Stimulated activated CD8-positive, alpha-beta memory T cell treated with anti-CD3 and anti-CD28 coated beads, Interleukin-12 subunit alpha, Interleukin-12 subunit beta, amount 100 ng/mL, for 1 hour (primary cell): Measurements from ENCODE around the gene ACP3.
"Not testable (repeated sequence)": the region's sequence is repeated elsewhere in the genome, so short reads cannot be mapped to it uniquely, and the experiment has no call there.

ENCODE experiments used
- DNase-seq: peaks from one replicate; pipeline ENCODE4 v3.0.0-alpha.2; 2020; ENCODE audit warnings: low read depth

ACP3 gene

DNA sequence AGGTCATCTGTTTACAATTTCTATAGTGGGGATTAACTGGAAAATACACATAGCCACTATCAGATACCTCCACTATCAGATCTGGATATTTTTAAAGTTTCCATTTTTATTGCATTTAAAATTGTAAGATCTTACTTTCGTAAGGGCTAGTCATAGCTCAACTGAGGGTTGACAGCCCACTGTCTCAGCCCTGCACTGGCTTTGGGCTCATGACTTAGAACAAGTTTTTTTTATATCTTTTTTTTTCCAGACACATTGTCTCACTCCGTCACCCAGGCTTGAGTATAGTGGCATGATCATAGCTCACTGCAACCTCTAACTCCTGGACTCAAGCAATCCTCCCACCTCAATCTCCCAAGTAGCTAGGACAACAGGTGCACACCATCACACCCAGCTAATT, 51.3 kb downstream of the ACP3 start:
- DNase-seq: no peak

- no peak for DNase-seq
Measured at GRCh38 chr3:132368962-132369361, 51.8 kb downstream of the ACP3 start.

GRCh38 chr3:132376945-132377354, 59.7 kb downstream of the ACP3 start:
- not testable (repeated sequence) for DNase-seq

- no peak for DNase-seq
Measured at GRCh38 chr3:132378048-132378762, 61.0 kb downstream of the ACP3 start.

DNA sequence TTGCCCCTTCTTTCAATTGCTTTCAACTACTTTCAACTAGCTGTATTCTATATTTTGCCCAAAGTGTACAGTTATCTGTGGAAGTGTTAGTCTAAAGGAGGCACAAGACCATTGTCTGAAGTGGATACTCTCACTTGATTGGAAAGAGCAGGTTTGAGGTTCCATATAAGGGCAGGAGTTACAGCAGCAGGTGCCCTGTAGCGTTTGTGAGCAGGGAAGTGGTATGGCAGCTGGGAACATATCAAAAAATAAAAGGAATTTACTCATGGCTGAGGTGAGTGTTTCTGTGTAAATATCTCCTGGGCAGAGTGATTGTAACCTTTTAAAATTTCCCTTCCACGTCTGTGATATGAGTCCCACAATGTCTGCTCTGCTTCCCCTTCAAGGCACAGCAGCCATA, 61.6 kb downstream of the ACP3 start:
- DNase-seq: no peak

DNA sequence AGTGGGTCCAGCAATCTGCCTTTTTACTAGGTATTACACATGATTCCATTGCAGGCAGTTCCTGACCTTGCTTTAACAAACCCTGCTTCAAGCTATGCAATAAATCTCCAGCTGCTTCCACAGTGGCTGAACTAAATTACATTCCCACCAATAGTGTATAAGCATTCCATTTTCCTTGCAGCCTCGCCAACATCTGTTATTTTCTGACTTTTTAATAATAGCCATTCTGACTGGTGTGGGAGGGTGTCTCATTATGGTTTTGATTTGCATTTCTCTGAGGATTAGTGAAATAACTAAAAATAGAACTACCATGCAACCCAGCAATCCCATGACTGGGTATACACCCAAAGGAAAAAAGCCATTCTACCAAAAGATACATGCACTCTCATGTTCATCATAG, 63.7 kb downstream of the ACP3 start:
- no peak for DNase-seq

DNA sequence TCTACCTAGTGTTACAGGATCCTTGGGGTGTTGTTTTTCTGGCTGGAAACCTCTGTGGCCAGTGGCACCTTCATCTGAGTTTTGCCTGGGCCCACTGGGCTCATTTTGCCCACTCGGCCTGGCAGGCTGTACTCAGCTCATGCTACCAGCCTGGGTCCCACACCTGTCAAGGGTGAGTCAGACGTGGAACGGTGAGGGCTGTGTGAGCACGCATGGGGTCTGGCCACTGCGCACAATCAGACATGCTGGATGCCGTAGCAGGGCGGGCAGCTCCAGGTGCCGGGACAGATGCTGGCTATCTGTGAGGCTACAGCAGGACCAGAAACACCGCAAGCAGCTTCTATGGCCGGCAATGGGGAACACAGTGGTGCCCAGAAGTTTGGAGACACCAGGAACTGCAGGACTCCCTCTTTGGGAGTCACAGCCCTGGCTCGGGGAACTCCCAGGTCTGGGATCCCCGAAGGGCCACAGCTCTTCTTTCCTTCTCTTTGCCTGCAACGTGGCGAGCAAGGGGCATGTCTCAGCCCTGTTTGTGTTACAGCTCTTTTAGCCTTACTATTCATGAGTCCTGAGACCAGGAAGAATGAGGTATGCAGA, 64.2 kb downstream of the ACP3 start:
- no peak for DNase-seq

GRCh38 chr3:132382267-132382666, 65.1 kb downstream of the ACP3 start:
- DNase-seq: no peak

DNA sequence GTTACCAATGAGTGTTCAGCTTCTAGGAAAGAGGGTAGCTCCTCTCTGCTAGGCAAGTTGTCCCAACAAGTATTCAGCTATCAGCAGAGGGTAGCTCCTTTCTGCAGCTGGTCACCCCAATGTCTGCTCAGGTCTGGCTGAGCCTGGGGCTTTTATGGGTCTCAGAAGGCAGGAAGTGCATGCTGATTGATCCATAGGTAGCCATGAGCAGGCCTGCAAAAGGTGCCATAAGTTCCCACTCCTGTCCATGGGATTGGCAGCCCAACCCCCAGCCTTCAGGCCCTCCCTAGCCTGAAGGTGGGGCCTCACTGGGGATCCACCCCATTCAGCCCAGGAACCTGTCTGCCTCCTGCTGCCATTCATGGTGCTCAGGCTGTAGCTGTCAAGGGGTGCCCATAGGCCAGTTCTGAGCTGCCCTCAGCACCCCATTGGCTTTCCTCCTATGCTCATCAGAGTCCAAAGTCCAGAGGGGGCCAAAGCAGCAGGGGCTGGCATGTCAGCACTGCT, 65.5 kb downstream of the ACP3 start:
- no peak for DNase-seq

- DNase-seq: no peak
Measured at GRCh38 chr3:132386259-132386658, 69.1 kb downstream of the ACP3 start.

GRCh38 chr3:132392675-132393074, 75.5 kb downstream of the ACP3 start:
- not testable (repeated sequence) for DNase-seq

DNA sequence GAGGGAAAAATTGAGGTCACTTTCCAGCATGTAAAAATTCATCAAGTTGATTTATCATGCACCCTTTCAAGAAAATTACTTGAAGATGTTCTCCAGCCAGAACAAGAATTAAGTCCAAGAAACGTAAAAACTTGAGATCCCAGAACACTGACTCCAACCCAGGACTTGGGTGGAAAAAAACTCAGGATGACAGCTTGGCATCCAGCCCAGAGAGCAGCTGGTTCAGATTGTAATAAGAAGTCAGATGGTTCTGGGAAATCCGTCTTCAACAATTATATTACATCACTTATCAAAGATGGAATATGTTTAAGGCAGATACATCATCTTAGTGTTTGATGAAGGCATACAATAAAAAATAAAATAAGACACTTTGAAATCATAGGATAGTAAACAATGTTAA, 77.1 kb downstream of the ACP3 start:
- no peak for DNase-seq

DNA sequence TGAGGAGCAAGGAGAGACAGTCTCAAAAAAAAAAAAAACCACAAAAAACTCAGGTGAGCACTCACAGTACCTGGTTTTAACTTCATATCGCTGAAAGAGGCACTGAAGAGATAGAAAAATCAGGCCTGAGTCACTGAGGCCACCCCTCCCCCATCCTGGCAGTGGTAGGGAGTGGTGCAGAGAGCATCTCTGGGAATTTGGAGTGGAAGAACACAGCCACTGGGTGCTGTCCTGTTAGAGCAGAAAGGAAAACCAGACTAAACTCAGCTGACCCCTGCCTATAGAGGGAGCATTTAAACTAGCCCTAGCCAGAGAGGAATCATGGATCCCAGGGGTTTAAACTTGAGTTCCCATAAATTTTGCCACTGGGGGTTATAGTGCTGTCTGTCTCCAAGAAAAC, 77.9 kb downstream of the ACP3 start:
- no peak for DNase-seq

DNA sequence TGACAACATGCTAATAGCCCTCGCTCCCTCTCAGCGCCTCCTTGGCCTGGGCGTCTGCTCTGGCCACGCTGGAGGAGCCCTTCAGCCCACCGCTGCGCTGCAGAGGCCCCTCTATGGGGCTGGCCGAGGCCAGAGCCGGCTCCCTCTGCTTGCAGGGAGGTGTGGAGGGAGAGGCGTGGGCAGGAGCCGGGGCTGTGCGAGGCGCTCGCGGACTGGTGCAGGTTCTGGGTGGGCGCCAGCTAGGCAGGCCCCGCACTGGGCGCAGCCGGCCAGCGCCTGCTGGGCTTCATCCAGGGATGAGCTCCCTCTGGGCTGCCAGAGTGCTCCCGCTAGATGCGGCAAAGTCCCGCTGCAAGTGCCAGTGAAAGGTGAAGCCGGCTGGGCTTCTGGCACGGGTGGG, 79.0 kb downstream of the ACP3 start:
- DNase-seq: no peak

- DNase-seq: not testable (repeated sequence)
Measured at GRCh38 chr3:132396776-132397175, 79.6 kb downstream of the ACP3 start.

DNA sequence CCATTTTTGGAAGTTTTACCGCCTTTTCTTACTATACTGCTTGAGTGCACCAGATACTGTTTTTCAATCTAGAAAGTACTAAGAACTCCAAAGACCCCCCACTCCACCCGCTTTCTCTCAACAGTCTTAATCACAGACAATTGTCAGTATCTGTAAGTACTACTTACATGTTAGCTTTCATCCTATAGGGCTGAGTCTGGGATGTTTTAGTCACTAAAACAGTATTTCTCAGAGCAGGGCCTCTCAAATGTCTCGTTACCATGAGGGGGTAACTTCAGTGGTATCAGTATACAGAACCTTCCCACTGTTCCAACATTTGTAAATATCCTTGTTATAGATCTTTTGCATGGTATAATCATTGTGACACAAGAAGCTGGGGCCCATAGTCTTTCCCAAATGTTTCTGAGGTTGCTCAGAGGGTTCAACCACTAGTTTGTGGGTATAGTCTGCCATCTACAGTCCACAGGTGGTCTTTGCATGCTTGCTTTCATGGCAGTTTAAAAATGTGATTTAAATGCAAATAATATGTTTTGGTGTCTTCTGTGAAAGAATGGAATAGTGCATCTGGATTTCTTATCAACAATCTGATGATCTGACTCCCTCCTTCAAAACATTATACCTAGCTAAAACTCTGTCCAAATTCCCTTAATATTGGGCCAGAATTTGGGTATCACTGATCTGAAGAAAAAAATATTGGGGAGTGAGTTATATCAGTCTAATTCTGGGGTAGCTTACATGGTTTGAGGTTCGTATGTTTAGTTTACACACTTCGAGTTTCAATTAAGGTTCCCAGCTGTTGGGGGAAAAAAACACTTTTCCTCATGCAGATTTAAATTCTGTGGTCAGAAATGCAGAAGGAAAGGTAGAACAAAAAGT, 82.1 kb downstream of the ACP3 start:
- no peak for DNase-seq

GRCh38 chr3:132401255-132401654, 84.0 kb downstream of the ACP3 start:
- DNase-seq: no peak

GRCh38 chr3:132404276-132404675, 87.1 kb downstream of the ACP3 start:
- DNase-seq: no peak

GRCh38 chr3:132405188-132405587, 88.0 kb downstream of the ACP3 start:
- no peak for DNase-seq

DNA sequence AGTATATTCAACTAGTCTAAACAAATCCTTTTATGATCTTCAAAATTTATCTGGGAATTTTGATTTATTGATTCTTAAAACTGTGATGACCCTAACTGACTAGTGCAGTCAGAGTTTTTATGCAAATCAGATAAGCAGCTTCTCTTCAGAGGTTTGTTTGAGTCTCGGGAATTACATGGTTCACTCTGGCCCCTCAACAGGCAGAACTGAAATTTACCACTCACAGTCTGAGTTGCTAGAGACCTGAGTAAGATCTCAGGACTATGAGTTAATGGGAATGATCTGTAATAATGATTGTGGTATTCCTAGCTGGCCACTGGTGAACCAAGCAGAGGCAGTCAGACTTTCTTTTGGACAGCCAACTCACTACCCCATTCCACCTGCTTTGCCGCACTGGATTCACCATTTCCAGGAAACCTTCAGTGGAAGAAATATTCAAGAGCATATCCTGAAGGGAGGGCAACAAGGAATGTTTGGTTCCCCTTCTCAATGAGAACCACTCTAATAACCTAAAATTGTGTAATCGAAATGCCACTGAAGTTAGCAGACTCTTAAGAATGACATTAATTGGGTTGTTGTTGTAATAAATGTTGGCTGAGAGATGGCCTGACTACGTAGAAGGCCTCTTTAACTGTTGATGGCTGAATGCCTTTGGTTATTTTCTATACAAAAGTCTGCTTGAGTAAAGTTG, 88.5 kb downstream of the ACP3 start:
- no peak for DNase-seq

DNA sequence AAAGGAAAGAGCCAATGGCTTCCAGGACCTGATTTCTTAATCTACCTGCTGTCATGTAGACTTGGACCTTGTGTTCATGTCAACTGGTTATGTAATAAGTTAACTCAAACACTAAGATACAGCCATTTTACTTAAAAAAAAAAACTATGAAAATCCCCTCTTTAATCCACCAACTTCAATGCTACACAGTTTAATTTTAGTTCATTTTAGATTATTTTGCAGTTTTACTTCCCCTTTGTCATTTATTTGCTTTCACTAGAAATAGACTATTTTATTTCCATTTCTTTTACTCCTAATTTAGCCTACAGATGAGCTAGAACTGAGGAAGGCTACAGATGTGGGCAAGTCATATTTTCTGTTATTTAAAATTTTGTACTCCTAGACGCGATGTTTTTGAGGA, 89.4 kb downstream of the ACP3 start:
- no peak for DNase-seq

DNA sequence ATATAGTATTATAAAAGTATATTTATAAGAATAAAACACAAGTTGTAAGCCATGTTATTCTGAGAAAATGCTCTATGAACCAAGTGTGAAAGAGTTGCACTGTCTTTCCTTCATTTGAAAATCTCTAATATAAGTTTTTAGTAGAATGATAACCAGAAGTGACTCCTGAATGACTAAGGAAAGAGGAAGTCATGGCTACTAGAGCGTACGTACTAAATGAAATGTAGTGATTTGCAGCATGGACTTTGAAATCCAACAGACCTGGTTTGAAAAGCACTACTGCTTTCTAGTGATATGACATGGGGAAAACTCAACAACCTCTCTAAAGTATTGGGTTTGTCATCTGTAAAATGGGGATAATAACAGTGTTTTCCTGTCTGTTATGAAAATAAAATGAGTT, 89.8 kb downstream of the ACP3 start:
- DNase-seq: no peak
